ENCODE data around the gene FADS3. TPM values are rescaled to one million over a fixed set of nuclear protein-coding genes. Genes with fewer than 3 reads are reported as not detected.
A peak's percentile ranks its signal among the peaks of the same experiment; 100 is the strongest.

The FADS3 gene
- total and polyA plus RNA-seq, 9 of the 15 experiments (the other 6 are each of a cell fraction or from before 2014, with no cell fraction given) = 0.97 to 148 (median 92.7) TPM

GRCh38 chr11:61908730-61909316 lies 17.5 kb upstream of the FADS3 start (continued):
- TF ChIP-seq TCF15 (CRISPR knock-in tag; IDR thresholded peaks at IDR 0.05) (no peak), ZBTB7A (IDR thresholded peaks at IDR 0.05; ENCODE audit: borderline replicate concordance, control insufficient read depth, low read depth, low read length) (peak; percentile 12; the same call in 1 of the 2 replicates), ARID1B (IDR thresholded peaks at IDR 0.05) (no peak), CTCFL (IDR thresholded peaks at IDR 0.05; ENCODE audit: borderline replicate concordance, insufficient read depth, low read depth, low read length, poor library complexity, severe bottlenecking) (no peak), TFAP4 (CRISPR knock-in tag; IDR thresholded peaks at IDR 0.05; ENCODE audit: borderline replicate concordance) (no peak), ZNF398 (CRISPR knock-in tag; IDR thresholded peaks at IDR 0.05) (no peak), POLR2G (IDR thresholded peaks at IDR 0.05; ENCODE audit: low read depth, low read length) (peak; percentile 38; the same call in 1 of the 2 replicates), NFRKB (IDR thresholded peaks at IDR 0.05; ENCODE audit: low read depth) (no peak), CBX5 (IDR thresholded peaks at IDR 0.05; ENCODE audit: borderline replicate concordance, low read depth) (no peak), ZNF655 (CRISPR knock-in tag; IDR thresholded peaks at IDR 0.05) (no peak), TOE1 (IDR thresholded peaks at IDR 0.05; ENCODE audit: borderline replicate concordance) (no peak), TOE1 (CRISPR knock-in tag; IDR thresholded peaks at IDR 0.05; ENCODE audit: borderline replicate concordance, low read depth) (no peak), PHB (CRISPR knock-in tag; IDR thresholded peaks at IDR 0.05) (no peak), RBFOX2 (IDR thresholded peaks at IDR 0.05; ENCODE audit: low read depth, low read length) (0 out of 2 replicates have a peak, but pooled peaks have one; percentile 20), UBTF (IDR thresholded peaks at IDR 0.05; ENCODE audit: borderline replicate concordance in 1 of 2, low read depth in 2 of 2, low read length in 2 of 2) (no peak), NCOA1 (IDR thresholded peaks at IDR 0.05; ENCODE audit: low read depth) (no peak), GATAD2B (IDR thresholded peaks at IDR 0.05; ENCODE audit: borderline replicate concordance) (no peak), WHSC1 (IDR thresholded peaks at IDR 0.05; ENCODE audit: low read length) (no peak)

All from K562 (cell line).